HG03060 (cell line): ENCODE measurements around the gene CBLL1.

ENCODE experiments used
- ATAC-seq: cut with Tn5 transposase; IDR thresholded peaks from one replicate; pipeline ENCODE4 v1.9.1; 2021; ENCODE audit warnings: low read depth, moderate number of reproducible peaks; ENCODE audit not compliant: unreplicated experiment

CBLL1 gene

GRCh38 chr7:107803009-107803610, 59.2 kb downstream of the CBLL1 start, which contains the start of gene SLC26A3:
Gene SLC26A3 (minus strand): TSS chr7:107803223. CDS start chr7:107794509, 8,714 bp downstream.
- ATAC-seq = no peak

DNA sequence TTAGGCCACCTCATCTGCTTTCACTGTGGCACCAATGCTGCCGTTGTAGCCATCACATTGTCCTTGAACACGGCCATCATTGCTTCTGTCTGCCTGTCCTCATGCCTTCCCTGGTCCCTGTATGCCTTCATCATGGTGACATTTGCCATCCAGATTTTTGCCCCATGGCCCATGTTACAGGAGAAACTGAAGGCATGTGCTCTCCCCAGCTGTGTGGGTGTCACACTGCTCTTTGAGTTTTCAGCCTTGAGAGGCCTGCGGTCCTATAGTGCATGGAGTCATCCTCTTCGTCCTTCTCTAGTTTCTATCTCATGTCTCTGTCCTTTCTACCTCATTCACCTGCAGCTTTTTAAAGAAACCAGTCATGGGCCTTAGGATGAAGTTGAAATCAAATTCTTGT, 65.2 kb downstream of the CBLL1 start:
- ATAC-seq = no peak

DNA sequence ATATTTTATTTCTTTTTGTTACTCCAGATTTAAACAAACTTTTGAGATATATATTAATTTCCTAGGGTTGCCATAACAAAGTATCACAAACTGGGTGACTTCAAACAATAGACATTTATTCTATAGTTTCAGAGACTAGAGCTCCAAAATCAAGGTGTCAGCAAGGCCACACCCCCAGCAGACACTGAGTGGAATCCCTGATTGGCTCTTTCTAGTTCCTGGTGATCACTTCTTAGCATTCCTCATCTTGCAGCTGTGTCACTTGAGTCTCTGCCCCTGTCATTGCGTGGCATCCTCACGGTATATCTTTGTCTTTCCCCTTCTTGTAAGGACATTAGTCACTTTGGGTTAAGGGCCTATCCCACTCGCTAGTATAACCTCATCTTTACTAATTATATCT, 66.7 kb downstream of the CBLL1 start:
- no peak for ATAC-seq
